ENCODE data around the gene ACTL8. TPM values are rescaled to one million over a fixed set of nuclear protein-coding genes. Genes with fewer than 3 reads are reported as not detected.
"Not testable (repeated sequence)": the region's sequence is repeated elsewhere in the genome, so short reads cannot be mapped to it uniquely, and the experiment has no call there.

ACTL8 gene
- total RNA-seq, 3 donors from 2014 or later (not counting 1 experiment from before 2014, with no cell fraction given), result not detected

DNA sequence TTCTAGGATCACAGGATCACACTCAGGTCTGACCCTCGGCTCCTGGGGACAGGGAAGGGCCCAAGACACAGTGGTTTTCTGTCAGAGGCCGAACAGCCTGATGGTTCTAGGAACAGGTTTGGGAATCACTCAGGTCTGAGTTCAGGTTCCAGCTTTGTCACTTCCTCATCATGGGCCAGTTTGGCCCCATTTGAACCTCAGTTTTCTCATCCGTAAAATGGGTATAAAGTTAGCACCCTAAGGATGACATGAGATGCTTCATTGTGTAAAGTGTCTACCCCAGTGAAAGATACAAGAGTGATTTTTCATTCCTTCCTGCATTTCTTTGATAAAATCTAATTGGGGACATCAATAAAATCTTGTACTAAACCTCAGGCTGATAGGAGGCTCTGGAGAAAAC lies 11.2 kb upstream of the ACTL8 start:
- Histone ChIP-seq H3K4me3 (ENCODE audit: low read length) (no peak overlapping the region), H3K27me3 (ENCODE audit: control insufficient read depth, insufficient read depth, low read length) (no peaks in the 10 kb centered on the region), H3K9me3 (ENCODE audit: control insufficient read depth, insufficient read depth, low read length) (no peaks in the 10 kb centered on the region), H3K4me1 (ENCODE audit: control insufficient read depth, insufficient read depth, low read length) (no peaks in the 10 kb centered on the region), H3K27ac (ENCODE audit: low read length) (no peak overlapping the region), H3K36me3 (ENCODE audit: control insufficient read depth, insufficient read depth, low read length) (no peaks in the 10 kb centered on the region)
- H3K4me1 Mint-ChIP-seq, result no peaks in the 10 kb centered on the region
- peaks cover 0 to 6% of the 10 kb centered on the region in 2 donors for H3K27me3 Mint-ChIP-seq (ENCODE audit: low read depth in 2 of 2)
- H3K9me3 Mint-ChIP-seq, result no peaks in the 10 kb centered on the region
- H3K4me3 Mint-ChIP-seq, result no peak overlapping the region
- DNase-seq, result no peak
- no peak for ATAC-seq
- WGBS (ENCODE audit: insufficient coverage), result 78% methylated on average over 3 of the region's 3 CpGs
- H3K36me3 Mint-ChIP-seq, result no peaks in the 10 kb centered on the region
- TF ChIP-seq CTCF (IDR thresholded peaks at IDR 0.05), result no peak
- no peak overlapping the region for H3K27ac Mint-ChIP-seq
- intact Hi-C loops (cut with micrococcal nuclease), result no loop called here

- Mint-ChIP-seq H3K9me3 (no peaks in the 10 kb centered on the region), H3K4me1 (no peaks in the 10 kb centered on the region), H3K36me3 (no peaks in the 10 kb centered on the region), H3K27me3 (ENCODE audit: low read depth in 2 of 2) (peaks cover 0 to 6% of the 10 kb centered on the region in 2 donors), H3K27ac (no peak overlapping the region), H3K4me3 (no peak overlapping the region)
- DNase-seq, result no peak
- H3K4me3 ChIP-seq (ENCODE audit: low read length), result no peak overlapping the region
- H3K27me3 ChIP-seq (ENCODE audit: control insufficient read depth, insufficient read depth, low read length), result no peaks in the 10 kb centered on the region
- H3K4me1 ChIP-seq (ENCODE audit: control insufficient read depth, insufficient read depth, low read length), result no peaks in the 10 kb centered on the region
- H3K36me3 ChIP-seq (ENCODE audit: control insufficient read depth, insufficient read depth, low read length), result no peaks in the 10 kb centered on the region
- H3K9me3 ChIP-seq (ENCODE audit: control insufficient read depth, insufficient read depth, low read length), result no peaks in the 10 kb centered on the region
- TF ChIP-seq CTCF (IDR thresholded peaks at IDR 0.05), result no peak
- H3K27ac ChIP-seq (ENCODE audit: low read length), result no peak overlapping the region
- intact Hi-C loops (cut with micrococcal nuclease), result no loop called here
- no peak for ATAC-seq
- 79% methylated on average over 11 of the region's 11 CpGs for WGBS (ENCODE audit: insufficient coverage)
Measured at GRCh38 chr1:17744666-17745478, 10.3 kb upstream of the ACTL8 start.

- 94% methylated on average over 3 of the region's 3 CpGs for WGBS (ENCODE audit: insufficient coverage)
- TF ChIP-seq CTCF (IDR thresholded peaks at IDR 0.05), result no peak
- H3K4me3 ChIP-seq (ENCODE audit: low read length), result no peak overlapping the region
- H3K27me3 ChIP-seq (ENCODE audit: control insufficient read depth, insufficient read depth, low read length), result no peaks in the 10 kb centered on the region
- Mint-ChIP-seq H3K36me3 (no peaks in the 10 kb centered on the region), H3K9me3 (no peaks in the 10 kb centered on the region), H3K4me1 (no peaks in the 10 kb centered on the region), H3K4me3 (no peak overlapping the region), H3K27me3 (ENCODE audit: low read depth in 2 of 2) (peaks cover 0 to 6% of the 10 kb centered on the region in 2 donors), H3K27ac (no peak overlapping the region)
- no peaks in the 10 kb centered on the region for H3K9me3 ChIP-seq (ENCODE audit: control insufficient read depth, insufficient read depth, low read length)
- intact Hi-C loops (cut with micrococcal nuclease), result no loop called here
- DNase-seq (no peak), ATAC-seq (no peak)
- no peaks in the 10 kb centered on the region for H3K36me3 ChIP-seq (ENCODE audit: control insufficient read depth, insufficient read depth, low read length)
- H3K27ac ChIP-seq (ENCODE audit: low read length), result no peak overlapping the region
- H3K4me1 ChIP-seq (ENCODE audit: control insufficient read depth, insufficient read depth, low read length), result no peaks in the 10 kb centered on the region
Measured at GRCh38 chr1:17745479-17745955, 9.6 kb upstream of the ACTL8 start.

- not testable (repeated sequence) for DNase-seq; H3K27me3 Mint-ChIP-seq (ENCODE audit: low read depth in 2 of 2)
Measured at GRCh38 chr1:17746281-17746680, 8.9 kb upstream of the ACTL8 start.

More at GRCh38 chr1:17746281-17746680, 8.9 kb upstream of the ACTL8 start:
- H3K27me3 ChIP-seq (ENCODE audit: control insufficient read depth, insufficient read depth, low read length); ATAC-seq; H3K27ac Mint-ChIP-seq; H3K4me1 ChIP-seq (ENCODE audit: control insufficient read depth, insufficient read depth, low read length); intact Hi-C loops (cut with micrococcal nuclease); H3K4me3 Mint-ChIP-seq; H3K27ac ChIP-seq (ENCODE audit: low read length); H3K4me3 ChIP-seq (ENCODE audit: low read length); H3K9me3 Mint-ChIP-seq; H3K9me3 ChIP-seq (ENCODE audit: control insufficient read depth, insufficient read depth, low read length); H3K36me3 Mint-ChIP-seq; H3K4me1 Mint-ChIP-seq; H3K36me3 ChIP-seq (ENCODE audit: control insufficient read depth, insufficient read depth, low read length): not testable (repeated sequence)
- WGBS (ENCODE audit: insufficient coverage), result 78% methylated on average over 1 of the region's 2 CpGs
